ENCODE measurements around the gene KRT80.

KRT80 gene

DNA sequence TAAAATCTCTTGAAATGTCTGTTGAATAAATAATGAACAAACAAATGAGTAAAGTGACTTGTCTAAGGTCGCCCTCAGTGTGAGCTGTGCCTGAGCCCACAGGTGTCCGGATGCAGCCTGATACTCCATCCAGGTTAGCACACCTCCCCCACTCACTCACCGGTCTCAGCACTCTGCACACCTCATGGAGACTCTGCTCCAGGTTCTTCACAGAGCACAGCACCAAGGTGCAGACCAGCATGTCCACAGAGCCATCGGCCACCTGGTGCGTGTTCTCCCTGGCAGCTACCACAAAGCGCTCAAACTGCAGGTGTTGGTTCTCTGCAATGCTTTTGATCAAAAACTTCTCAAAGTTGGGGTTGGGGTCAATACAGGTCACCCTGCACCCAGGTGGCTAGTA, 37.1 kb upstream of the KRT80 start:
- no peaks in the 10 kb centered on the region for H3K27me3 ChIP-seq
- H3K36me3 ChIP-seq: no peaks in the 10 kb centered on the region
- H3K9me3 ChIP-seq: no peaks in the 10 kb centered on the region
- TF ChIP-seq, protein P1, sequence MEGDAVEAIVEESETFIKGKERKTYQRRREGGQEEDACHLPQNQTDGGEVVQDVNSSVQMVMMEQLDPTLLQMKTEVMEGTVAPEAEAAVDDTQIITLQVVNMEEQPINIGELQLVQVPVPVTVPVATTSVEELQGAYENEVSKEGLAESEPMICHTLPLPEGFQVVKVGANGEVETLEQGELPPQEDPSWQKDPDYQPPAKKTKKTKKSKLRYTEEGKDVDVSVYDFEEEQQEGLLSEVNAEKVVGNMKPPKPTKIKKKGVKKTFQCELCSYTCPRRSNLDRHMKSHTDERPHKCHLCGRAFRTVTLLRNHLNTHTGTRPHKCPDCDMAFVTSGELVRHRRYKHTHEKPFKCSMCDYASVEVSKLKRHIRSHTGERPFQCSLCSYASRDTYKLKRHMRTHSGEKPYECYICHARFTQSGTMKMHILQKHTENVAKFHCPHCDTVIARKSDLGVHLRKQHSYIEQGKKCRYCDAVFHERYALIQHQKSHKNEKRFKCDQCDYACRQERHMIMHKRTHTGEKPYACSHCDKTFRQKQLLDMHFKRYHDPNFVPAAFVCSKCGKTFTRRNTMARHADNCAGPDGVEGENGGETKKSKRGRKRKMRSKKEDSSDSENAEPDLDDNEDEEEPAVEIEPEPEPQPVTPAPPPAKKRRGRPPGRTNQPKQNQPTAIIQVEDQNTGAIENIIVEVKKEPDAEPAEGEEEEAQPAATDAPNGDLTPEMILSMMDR (IDR thresholded peaks at IDR 0.05; ENCODE audit: low read depth, low read length): no peak
- no peak overlapping the region for H3K4me3 ChIP-seq (ENCODE audit: low read depth, low read length)
- H3K4me1 ChIP-seq: no peaks in the 10 kb centered on the region
- DNase-seq: no peak

DNA sequence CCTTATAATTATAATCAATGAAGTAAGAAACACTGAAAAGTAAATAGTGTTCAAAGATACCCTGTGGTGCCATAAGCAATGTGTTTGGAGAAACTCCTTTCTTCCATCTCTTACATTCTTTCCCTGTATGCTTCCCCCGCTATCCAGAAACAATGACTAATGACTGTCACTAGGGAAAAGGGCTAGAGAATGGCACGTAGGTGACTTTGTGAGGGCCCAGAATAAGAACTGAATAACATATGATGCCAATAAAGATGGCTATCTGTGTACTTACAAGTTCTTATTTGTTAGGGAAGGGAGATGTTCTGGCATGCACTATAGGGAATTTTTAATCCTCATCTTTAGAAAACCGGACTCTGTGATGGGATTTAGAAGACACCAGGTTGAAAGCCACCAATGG, 36.6 kb upstream of the KRT80 start:
- no peaks in the 10 kb centered on the region for H3K4me1 ChIP-seq
- H3K27me3 ChIP-seq: no peaks in the 10 kb centered on the region
- no peak overlapping the region for H3K4me3 ChIP-seq (ENCODE audit: low read depth, low read length)
- no peak for DNase-seq
- H3K9me3 ChIP-seq: no peaks in the 10 kb centered on the region
- no peaks in the 10 kb centered on the region for H3K36me3 ChIP-seq
- TF ChIP-seq, protein P1 (IDR thresholded peaks at IDR 0.05; ENCODE audit: low read depth, low read length): no peak

DNA sequence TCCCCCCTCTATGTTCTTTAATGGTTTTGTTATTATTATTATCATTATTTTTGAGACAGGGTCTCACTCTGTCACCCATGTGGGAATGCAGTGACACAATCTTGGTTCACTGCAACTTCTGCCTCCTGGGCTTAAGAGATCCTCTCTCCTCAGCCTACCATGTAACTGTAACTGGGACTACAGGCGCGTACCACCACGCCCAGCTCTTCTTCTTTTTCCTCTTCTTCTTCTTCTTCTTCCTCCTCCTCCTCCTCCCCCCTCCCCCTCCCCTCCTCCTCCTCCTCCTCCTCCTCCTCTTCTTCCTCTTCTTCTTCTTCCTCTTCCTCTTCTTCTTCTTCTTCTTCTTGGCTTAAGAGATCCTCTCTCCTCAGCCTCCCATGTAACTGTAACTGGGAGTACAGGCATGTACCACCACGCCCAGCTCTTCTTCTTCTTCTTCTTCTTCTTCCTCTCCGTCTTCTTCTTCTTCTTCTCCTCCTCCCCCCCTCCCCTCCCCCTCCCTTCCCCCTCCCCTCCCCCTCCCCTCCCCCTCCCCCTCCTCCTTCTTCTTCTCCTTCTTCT, 35.9 kb upstream of the KRT80 start:
- DNase-seq: no peak
- H3K9me3 ChIP-seq: no peaks in the 10 kb centered on the region
- TF ChIP-seq, protein P1 (IDR thresholded peaks at IDR 0.05; ENCODE audit: low read depth, low read length): no peak
- H3K27me3 ChIP-seq: no peaks in the 10 kb centered on the region
- H3K4me3 ChIP-seq (ENCODE audit: low read depth, low read length): no peak overlapping the region
- H3K4me1 ChIP-seq: no peaks in the 10 kb centered on the region
- H3K36me3 ChIP-seq: no peaks in the 10 kb centered on the region

DNA sequence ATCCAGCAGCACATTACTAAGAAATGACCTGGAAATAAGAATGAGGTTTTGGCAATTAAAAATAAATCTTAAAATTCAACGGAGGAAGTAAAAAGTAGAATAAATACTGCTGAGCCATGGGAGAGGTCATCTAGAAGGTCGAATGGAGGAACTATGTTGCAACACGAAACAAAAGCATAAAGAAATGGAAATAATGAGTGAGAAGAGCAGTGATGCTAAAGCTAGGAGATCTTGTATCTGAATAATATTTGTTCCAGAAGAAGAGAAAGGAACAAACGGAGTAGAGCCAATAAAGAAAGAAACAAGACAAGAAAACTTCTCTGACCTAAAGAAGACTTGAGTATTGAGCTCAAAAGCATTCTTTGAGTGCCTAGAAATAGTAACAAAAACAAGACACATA, 34.6 kb upstream of the KRT80 start:
- Histone ChIP-seq H3K9me3 (no peaks in the 10 kb centered on the region), H3K4me3 (ENCODE audit: low read depth, low read length) (no peak overlapping the region), H3K27me3 (no peaks in the 10 kb centered on the region), H3K4me1 (no peaks in the 10 kb centered on the region), H3K36me3 (no peaks in the 10 kb centered on the region)
- TF ChIP-seq, protein P1 (IDR thresholded peaks at IDR 0.05; ENCODE audit: low read depth, low read length): no peak
- DNase-seq: no peak

DNA sequence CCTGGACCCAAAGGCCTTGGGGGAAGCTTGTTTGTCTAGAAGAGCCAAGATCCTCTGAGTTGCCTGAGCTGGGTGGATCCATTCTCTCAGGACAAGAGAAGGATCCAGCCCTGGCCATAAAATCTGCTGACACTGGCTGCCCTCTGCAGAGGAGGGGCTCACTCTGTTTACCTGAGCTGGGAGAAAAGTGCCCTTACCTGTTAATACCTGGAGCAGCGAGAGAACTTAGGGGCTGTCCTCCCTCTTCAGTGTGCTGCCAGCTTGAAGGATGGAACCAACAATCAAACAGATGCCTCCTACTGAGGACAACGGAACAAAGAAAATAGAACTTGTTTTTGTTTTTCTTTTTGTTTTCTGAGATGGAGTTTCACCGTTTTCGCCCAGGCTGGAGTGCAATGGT, 33.9 kb upstream of the KRT80 start:
- Histone ChIP-seq H3K36me3 (no peaks in the 10 kb centered on the region), H3K4me3 (ENCODE audit: low read depth, low read length) (no peak overlapping the region), H3K4me1 (no peaks in the 10 kb centered on the region), H3K9me3 (no peaks in the 10 kb centered on the region), H3K27me3 (no peaks in the 10 kb centered on the region)
- TF ChIP-seq, protein P1 (IDR thresholded peaks at IDR 0.05; ENCODE audit: low read depth, low read length): no peak
- no peak for DNase-seq

DNA sequence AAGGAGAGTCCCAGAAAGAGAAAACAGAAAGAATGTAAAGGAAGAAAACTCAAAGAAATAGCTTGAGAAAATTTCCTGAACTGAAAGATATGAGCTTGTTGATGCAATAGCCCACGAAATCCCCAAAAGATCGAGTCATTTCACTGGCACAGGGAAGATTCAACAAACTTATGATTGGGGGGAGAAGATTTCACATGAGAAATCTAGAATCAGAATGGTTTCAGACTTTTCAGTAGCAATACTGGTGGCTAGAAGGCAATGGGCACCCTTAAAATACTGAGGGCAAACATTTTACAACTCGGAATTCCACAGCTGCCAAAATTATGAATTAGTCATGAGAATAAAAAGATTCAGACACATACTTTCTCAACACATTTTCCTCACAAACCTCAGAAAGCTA, 32.3 kb upstream of the KRT80 start:
- Histone ChIP-seq H3K4me3 (ENCODE audit: low read depth, low read length) (no peak overlapping the region), H3K9me3 (no peaks in the 10 kb centered on the region), H3K4me1 (no peaks in the 10 kb centered on the region), H3K36me3 (no peaks in the 10 kb centered on the region), H3K27me3 (no peaks in the 10 kb centered on the region)
- TF ChIP-seq, protein P1 (IDR thresholded peaks at IDR 0.05; ENCODE audit: low read depth, low read length): no peak
- DNase-seq: no peak

Data from BE2C (cell line).